Adipose tissue (tissue), 3 donors: ENCODE results near the gene CNBD2. TPM values are rescaled to one million over a fixed set of nuclear protein-coding genes. Genes with fewer than 3 reads are reported as not detected.
"Not testable (repeated sequence)": the region's sequence is repeated elsewhere in the genome, so short reads cannot be mapped to it uniquely, and the experiment has no call there.

Source experiments
- H3K27ac ChIP-seq: one replicate; pipeline ENCODE4 v1.5.1; 2013; ENCODE audit warnings: low read depth, low read length
- WGBS, 3 donors: extraction: QIAGEN DNeasy Blood & Tissue Kit; methylation state at CpG; one replicate each; pipeline ENCODE4 v1.1.7; 2013; 5-methylcytosine and 5-hydroxymethylcytosine counted together
- polyA plus RNA-seq, 3 donors: library from polyadenylated mRNA; stranded (reverse); fragments of 200-250 nt; gene quantifications; one replicate each; pipeline ENCODE4 v1.2.3, GENCODE V29; 2013
- donor health status: healthy with polysubstance abuse.
- donor health status: Bipolar disorder and iron deficiency.
- donor health status: healthy.

Gene CNBD2
- polyA plus RNA-seq, 3 donors, result 3.4 to 8.3 (median 4.0) TPM

DNA sequence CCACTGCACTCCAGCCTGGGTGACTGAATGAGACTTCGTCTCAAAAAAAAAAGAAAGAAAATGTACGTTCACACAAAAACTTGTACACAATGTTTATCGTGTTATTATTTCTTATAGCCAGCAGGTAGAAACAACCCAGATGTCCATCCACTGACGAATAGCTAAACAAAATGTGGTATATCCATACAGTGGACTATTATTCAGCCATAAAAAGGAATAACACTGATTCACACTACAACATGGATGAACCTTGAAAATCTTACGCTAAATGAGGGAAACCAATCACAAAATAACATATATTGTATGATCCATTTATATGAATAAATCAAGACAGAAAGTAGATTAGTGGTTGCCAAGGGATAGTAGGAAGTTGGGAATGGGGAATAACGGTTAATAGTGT, 111.1 kb downstream of the CNBD2 start:
- 92 to 95% (median 93%) methylated on average over 6 of the region's 6 CpGs for WGBS, 3 donors

DNA sequence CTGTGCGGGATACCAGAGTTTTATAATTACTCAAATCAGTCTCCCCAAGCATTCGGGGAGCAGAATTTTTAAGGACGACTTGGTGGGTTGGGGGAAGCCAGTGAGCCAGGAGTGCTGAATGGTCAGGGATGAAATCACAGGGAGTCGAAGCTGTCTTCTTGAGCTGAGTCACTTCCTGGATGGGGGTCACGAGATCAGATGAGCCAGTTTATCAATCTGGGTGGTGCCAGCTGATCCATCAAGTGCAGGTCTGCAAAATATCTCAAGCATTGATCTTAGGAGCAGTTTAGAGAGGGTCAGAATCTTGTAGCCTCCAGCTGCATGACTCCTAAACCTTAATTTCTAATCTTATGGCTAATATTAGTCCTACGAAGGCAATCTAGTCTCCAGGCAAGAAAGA, 111.6 kb downstream of the CNBD2 start:
- H3K27ac ChIP-seq, result not testable (repeated sequence)
- 66 to 79% (median 68%) methylated on average over 6 of the region's 6 CpGs for WGBS, 3 donors

More for the DNA sequence above, 111.1 kb downstream of the CNBD2 start:
- H3K27ac ChIP-seq, result no peak overlapping the region

Other genes starting within 250 kb of the CNBD2 start
- 100 to 1,000 TPM; 107 to 170 (median 150) TPM for gene RBM39, start 226.3 kb upstream of the CNBD2 start, polyA plus RNA-seq
- 10 to 100 TPM in 2 of 3 donors, 1 to 10 TPM in 1; 5.9 to 26.5 (median 16.0) TPM for gene PHF20, start 196.6 kb upstream of the CNBD2 start, polyA plus RNA-seq
- 100 to 1,000 TPM in 1 of 3 donors, 10 to 100 TPM in 2; 76.7 to 115 (median 79.7) TPM for gene SCAND1, start 14.1 kb upstream of the CNBD2 start, polyA plus RNA-seq
- gene EPB41L1, start 186.2 kb downstream of the CNBD2 start, polyA plus RNA-seq, result 10 to 100 TPM; 13.8 to 28.8 (median 28.3) TPM